Prostate gland (tissue), 2 donors: Measurements from ENCODE around the gene SUPT20HL1. TPM values are rescaled to one million over a fixed set of nuclear protein-coding genes. Genes with fewer than 3 reads are reported as not detected.
"Not testable (repeated sequence)": the region's sequence is repeated elsewhere in the genome, so short reads cannot be mapped to it uniquely, and the experiment has no call there.

Experiments
- DNase-seq: peaks from one replicate; pipeline ENCODE4 v3.0.0-alpha.2; 2019; ENCODE audit warnings: low spot score
- H3K27ac ChIP-seq, 2 donors: fragments of 200-600 bp; sonication (generic); 2 replicates each; pipeline ENCODE4 v1.5.1; 2017 to 2019
- H3K27me3 ChIP-seq: fragments of 200-600 bp; sonication (generic); replicated peaks from 2 replicates; pipeline ENCODE4 v1.5.1; 2019; ENCODE audit not compliant: insufficient read depth
- H3K36me3 ChIP-seq, 2 donors: fragments of 200-600 bp; sonication (generic); 1 replicate in 1 of 2; 2 replicates in 1 of 2; pipeline versions ENCODE4 v1.5.1 to v1.8.1; 2017 to 2019
- H3K4me1 ChIP-seq: fragments of 200-600 bp; sonication (generic); replicated peaks from 2 replicates; pipeline ENCODE4 v1.5.1; 2019
- H3K4me3 ChIP-seq, 2 donors: fragments of 200-600 bp; sonication (generic); 2 replicates each; pipeline ENCODE4 v1.5.1; 2017 to 2019
- H3K9me3 ChIP-seq: fragments of 200-600 bp; sonication (generic); 2 replicates; pipeline ENCODE4 v1.5.1; 2017
- POLR2A ChIP-seq: fragments of 450-650 bp; IDR thresholded peaks from one replicate; pipeline ENCODE4 v1.6.1; 2016; ENCODE audit warnings: antibody characterized with exemption, mild to moderate bottlenecking
- POLR2AphosphoS5 ChIP-seq: sonication (generic); formaldehyde crosslinking; IDR thresholded peaks from one replicate; pipeline ENCODE4 v1.6.1; 2017; ENCODE audit warnings: antibody characterized with exemption
- WGBS: methylation state at CpG from one replicate; pipeline ENCODE4 v1.1.5; 2018; 5-methylcytosine and 5-hydroxymethylcytosine counted together
- intact Hi-C: fragments of 100-400 bp; cut with DNase I; formaldehyde crosslinking; loops from one replicate; pipeline ENCODE4 v1.14.2; 2022
- total RNA-seq, 2 donors: library from RNA; depleted of rRNA; stranded (reverse); fragments of >200 nt; gene quantifications; one replicate each; pipeline ENCODE4 v1.1.0, GENCODE V29; 2016
- TF ChIP-seq, protein P1 (sequence below), 4 experiments: fragments of 200-600 bp in 2 of 4; fragments of 450-650 bp in 2 of 4; sonication (generic) in 2 of 4; IDR thresholded peaks; 1 replicate in 3 of 4; 2 replicates in 1 of 4; pipeline ENCODE4 v1.5.1; 2016 to 2019; ENCODE audit warnings: antibody characterized with exemption in 4 of 4, mild to moderate bottlenecking in 2 of 4, moderate library complexity in 2 of 4

SUPT20HL1 gene
- total RNA-seq, 2 donors from 2014 or later = 0.40 TPM; not detected in 1

DNA sequence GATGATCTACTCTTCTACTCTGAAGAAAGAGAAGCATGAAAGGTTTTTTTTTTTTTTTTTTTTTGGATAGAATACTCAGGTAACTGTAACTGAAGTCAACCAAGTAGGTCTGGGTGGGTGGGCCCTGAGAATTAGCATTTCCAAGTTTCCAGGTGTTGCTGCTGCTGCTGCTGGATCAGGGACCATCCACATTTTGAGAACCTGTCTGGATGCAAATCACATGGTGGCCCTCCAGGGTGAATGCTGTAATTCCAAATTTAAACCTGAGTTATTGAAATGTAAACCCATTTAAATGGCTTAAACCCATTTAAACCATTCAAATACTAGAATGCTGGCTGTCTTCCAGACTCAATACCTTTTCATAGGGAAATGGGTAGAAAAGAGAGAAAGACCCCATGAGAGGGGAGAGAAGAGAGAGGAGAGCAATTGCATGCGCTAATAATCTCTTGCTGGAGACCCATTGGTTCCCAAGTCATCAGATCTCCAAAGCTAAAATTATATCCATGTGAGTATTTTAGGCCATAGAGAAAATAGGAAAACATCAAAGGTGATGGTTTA is 17.6 kb downstream of the SUPT20HL1 start:
- TF ChIP-seq POLR2A (no peak), POLR2AphosphoS5 (no peak)
- TF ChIP-seq, protein P1, sequence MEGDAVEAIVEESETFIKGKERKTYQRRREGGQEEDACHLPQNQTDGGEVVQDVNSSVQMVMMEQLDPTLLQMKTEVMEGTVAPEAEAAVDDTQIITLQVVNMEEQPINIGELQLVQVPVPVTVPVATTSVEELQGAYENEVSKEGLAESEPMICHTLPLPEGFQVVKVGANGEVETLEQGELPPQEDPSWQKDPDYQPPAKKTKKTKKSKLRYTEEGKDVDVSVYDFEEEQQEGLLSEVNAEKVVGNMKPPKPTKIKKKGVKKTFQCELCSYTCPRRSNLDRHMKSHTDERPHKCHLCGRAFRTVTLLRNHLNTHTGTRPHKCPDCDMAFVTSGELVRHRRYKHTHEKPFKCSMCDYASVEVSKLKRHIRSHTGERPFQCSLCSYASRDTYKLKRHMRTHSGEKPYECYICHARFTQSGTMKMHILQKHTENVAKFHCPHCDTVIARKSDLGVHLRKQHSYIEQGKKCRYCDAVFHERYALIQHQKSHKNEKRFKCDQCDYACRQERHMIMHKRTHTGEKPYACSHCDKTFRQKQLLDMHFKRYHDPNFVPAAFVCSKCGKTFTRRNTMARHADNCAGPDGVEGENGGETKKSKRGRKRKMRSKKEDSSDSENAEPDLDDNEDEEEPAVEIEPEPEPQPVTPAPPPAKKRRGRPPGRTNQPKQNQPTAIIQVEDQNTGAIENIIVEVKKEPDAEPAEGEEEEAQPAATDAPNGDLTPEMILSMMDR (IDR thresholded peaks at IDR 0.05) = no peak
- Histone ChIP-seq H3K27me3 (no peaks in the 10 kb centered on the region), H3K9me3 (no peaks in the 10 kb centered on the region), H3K4me3 (no peak overlapping the region), H3K36me3 (no peaks in the 10 kb centered on the region), H3K27ac (no peak overlapping the region), H3K4me1 (no peaks in the 10 kb centered on the region)
- no peak for DNase-seq
- 100% methylated on average over 1 of the region's 1 CpG for WGBS
- intact Hi-C loops = loop anchor here (10.0 kb wide), 1 partner anchor 123 kb away; no protein-coding TSS in a partner anchor

DNA sequence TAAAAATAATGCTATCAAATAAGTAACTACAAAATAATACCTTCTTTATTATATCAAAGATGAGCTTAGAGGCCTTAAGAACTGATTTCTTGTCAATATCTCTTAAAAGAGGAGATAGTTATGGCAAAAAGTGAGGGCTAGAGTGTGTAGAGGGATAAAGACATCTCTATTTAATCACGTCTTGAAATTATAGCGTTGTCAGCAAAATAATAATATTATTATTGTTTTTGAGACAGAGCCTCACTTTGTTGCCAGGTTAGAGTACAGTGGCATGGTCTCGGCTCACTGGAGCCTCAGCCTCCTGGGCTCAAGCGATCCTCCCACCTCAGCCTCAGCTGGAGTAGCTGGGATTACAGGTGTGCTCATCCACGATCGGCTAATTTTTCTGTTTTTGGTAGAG is 18.3 kb downstream of the SUPT20HL1 start:
- no peak overlapping the region for H3K27ac ChIP-seq
- H3K9me3 ChIP-seq = no peaks in the 10 kb centered on the region
- TF ChIP-seq POLR2A (no peak), POLR2AphosphoS5 (no peak)
- TF ChIP-seq, protein P1 (IDR thresholded peaks at IDR 0.05) = no peak
- intact Hi-C loops = loop anchor here (10.0 kb wide), 1 partner anchor 124 kb away; no protein-coding TSS in a partner anchor
- DNase-seq = no peak
- no peak overlapping the region for H3K4me3 ChIP-seq
- no peaks in the 10 kb centered on the region for H3K36me3 ChIP-seq
- 94% methylated on average over 6 of the region's 6 CpGs for WGBS
- H3K4me1 ChIP-seq = no peaks in the 10 kb centered on the region
- no peaks in the 10 kb centered on the region for H3K27me3 ChIP-seq

DNA sequence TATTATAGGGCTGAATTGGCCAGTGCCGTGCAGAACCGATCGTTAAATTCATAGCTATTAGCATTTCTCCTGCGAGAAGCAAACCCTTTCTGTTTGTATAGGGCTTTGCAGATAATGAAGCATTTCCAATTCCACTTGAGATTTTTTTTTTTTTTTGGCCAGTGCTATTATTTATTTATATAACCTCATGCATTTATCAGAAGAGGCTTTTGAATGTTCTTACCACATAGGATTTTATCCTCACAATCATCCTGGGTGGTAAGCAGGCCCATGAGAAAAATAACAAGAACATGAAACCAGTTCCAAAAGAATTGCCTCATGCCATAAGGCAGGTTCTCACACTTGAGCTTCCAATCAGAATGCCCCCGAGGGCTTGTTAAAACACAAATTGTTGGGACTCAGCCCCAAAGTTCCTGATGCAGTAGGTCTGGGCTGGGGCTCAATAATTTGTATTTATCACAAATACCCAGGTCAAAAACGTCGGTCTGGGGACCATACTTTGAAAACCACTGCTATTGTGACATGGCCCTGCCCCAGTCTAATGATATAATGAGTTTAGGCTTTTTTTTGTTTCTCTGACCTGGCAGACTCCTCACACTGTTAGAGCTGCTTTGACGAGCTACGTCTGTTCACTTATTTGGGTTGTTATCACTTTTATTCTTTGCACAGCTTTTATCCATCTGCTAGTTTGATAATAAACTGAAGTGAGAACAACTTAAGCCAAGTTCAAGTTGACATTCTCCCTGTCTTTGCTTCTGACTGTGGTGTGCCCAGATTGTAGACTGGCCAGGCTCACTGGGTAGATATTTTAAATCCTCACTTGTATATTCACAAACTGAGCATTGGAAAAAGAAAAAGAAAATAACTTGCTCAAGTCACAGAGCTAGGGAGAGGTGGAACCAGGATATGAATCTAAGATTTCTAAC is 20.1 kb downstream of the SUPT20HL1 start:
- Histone ChIP-seq H3K4me1 (no peaks in the 10 kb centered on the region), H3K4me3 (no peak overlapping the region), H3K27me3 (no peaks in the 10 kb centered on the region), H3K27ac (no peak overlapping the region), H3K36me3 (no peaks in the 10 kb centered on the region), H3K9me3 (no peaks in the 10 kb centered on the region)
- DNase-seq = no peak
- intact Hi-C loops = no loop called here
- WGBS = 22% methylated on average over 9 of the region's 9 CpGs
- TF ChIP-seq POLR2A (no peak), POLR2AphosphoS5 (no peak)
- TF ChIP-seq, protein P1 (IDR thresholded peaks at IDR 0.05) = no peak

DNA sequence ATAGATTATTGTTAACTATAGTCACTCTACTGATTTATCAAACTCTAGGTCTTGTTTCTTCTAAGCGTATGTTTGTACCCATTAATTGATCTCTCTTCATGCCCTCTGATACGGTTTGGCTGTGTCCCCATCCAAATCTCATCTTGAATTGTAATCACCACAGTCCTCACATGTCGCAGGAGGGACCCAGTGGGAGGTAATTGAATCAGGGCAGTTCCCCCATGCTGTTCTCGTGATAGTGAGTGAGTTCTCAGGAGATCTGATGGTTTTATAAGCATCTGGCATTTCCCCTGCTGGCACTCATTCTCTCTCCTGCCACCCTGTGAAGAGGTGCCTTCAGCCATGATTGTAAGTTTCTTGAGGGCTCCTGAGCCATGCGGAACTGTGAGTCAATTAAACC is 21.9 kb downstream of the SUPT20HL1 start:
- intact Hi-C loops, H3K27ac ChIP-seq, H3K4me3 ChIP-seq, H3K9me3 ChIP-seq, H3K36me3 ChIP-seq, H3K27me3 ChIP-seq, H3K4me1 ChIP-seq, DNase-seq: not testable (repeated sequence)
- WGBS = 84% methylated on average over 5 of the region's 5 CpGs

DNA sequence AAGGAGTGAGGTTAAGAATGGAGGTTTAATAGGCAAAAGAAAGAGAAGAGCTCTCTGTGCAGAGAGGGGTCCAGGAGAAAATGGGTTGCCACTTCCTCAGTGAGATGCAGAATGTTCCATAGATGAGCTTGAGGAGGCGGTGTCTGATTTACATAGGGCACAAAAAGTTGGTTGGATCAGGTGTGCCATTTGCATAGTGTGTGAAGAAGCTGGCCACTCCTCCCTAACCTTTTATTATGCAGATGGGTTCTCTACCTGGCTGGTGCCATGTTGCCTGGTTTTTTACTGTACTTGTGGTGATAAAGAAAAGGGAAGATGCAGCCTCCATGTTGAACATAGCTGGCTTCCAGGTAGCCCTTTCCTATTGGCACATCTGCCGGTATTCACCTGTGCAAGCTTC is 27.3 kb downstream of the SUPT20HL1 start:
- DNase-seq = no peak
- Histone ChIP-seq H3K9me3 (no peaks in the 10 kb centered on the region), H3K27me3 (no peaks in the 10 kb centered on the region), H3K4me3 (no peak overlapping the region), H3K36me3 (no peaks in the 10 kb centered on the region), H3K27ac (no peak overlapping the region), H3K4me1 (no peaks in the 10 kb centered on the region)
- TF ChIP-seq, protein P1 (IDR thresholded peaks at IDR 0.05) = no peak
- no peak for TF ChIP-seq POLR2AphosphoS5
- intact Hi-C loops = no loop called here
- WGBS = 96% methylated on average over 2 of the region's 2 CpGs
